ENCODE measurements around the gene MAD1L1.

Gene MAD1L1

GRCh38 chr7:1874590-1875391 is 358.0 kb downstream of the MAD1L1 start:
- ATAC-seq, result peak; percentile 31; the same call in 1 of the 3 replicates

- TF ChIP-seq CREB5 (CRISPR knock-in tag; IDR thresholded peaks at IDR 0.05; ENCODE audit: low read depth), result no peak
- TF ChIP-seq ZFP30 (CRISPR knock-in tag; IDR thresholded peaks at IDR 0.05), result no peak
- no peak for TF ChIP-seq TOX (CRISPR knock-in tag; IDR thresholded peaks at IDR 0.05; ENCODE audit: borderline replicate concordance)
- no peak for TF ChIP-seq ARNTL (CRISPR knock-in tag; IDR thresholded peaks at IDR 0.05; ENCODE audit: borderline replicate concordance, low read depth)
- TF ChIP-seq TSHZ2 (CRISPR knock-in tag; IDR thresholded peaks at IDR 0.05), result no peak
- TF ChIP-seq CSDC2 (CRISPR knock-in tag; IDR thresholded peaks at IDR 0.05), result no peak
- no peak for TF ChIP-seq OSR1 (CRISPR knock-in tag; IDR thresholded peaks at IDR 0.05)
- no peak for TF ChIP-seq SNAI2 (CRISPR knock-in tag; IDR thresholded peaks at IDR 0.05)
- no peak for TF ChIP-seq TCF4 (CRISPR knock-in tag; IDR thresholded peaks at IDR 0.05; ENCODE audit: borderline replicate concordance)
- TF ChIP-seq BACH2 (CRISPR knock-in tag; IDR thresholded peaks at IDR 0.05; ENCODE audit: borderline replicate concordance), result no peak
- TF ChIP-seq PATZ1 (CRISPR knock-in tag; IDR thresholded peaks at IDR 0.05; ENCODE audit: borderline replicate concordance), result no peak
- TF ChIP-seq PPARA (CRISPR knock-in tag; IDR thresholded peaks at IDR 0.05; ENCODE audit: borderline replicate concordance), result no peak
- no peak for ATAC-seq
Observed at GRCh38 chr7:1873857-1874589, 358.7 kb downstream of the MAD1L1 start.

- no peak for ATAC-seq
- no peak for TF ChIP-seq ZNF70 (CRISPR knock-in tag; IDR thresholded peaks at IDR 0.05)
- no peak for TF ChIP-seq RARB (CRISPR knock-in tag; IDR thresholded peaks at IDR 0.05)
- no peak for TF ChIP-seq CREB5 (CRISPR knock-in tag; IDR thresholded peaks at IDR 0.05; ENCODE audit: low read depth)
- TF ChIP-seq SNAI2 (CRISPR knock-in tag; IDR thresholded peaks at IDR 0.05), result no peak
- TF ChIP-seq ZFP3 (CRISPR knock-in tag; IDR thresholded peaks at IDR 0.05), result no peak
- no peak for TF ChIP-seq ARNTL (CRISPR knock-in tag; IDR thresholded peaks at IDR 0.05; ENCODE audit: borderline replicate concordance, low read depth)
- TF ChIP-seq TCF4 (CRISPR knock-in tag; IDR thresholded peaks at IDR 0.05; ENCODE audit: borderline replicate concordance), result no peak
- no peak for TF ChIP-seq GLIS3 (CRISPR knock-in tag; IDR thresholded peaks at IDR 0.05)
- TF ChIP-seq OSR1 (CRISPR knock-in tag; IDR thresholded peaks at IDR 0.05), result no peak
- TF ChIP-seq ZNF565 (CRISPR knock-in tag; conservative IDR thresholded peaks at IDR 0.05; ENCODE audit: low read depth), result no peak
- no peak for TF ChIP-seq ISL1 (CRISPR knock-in tag; IDR thresholded peaks at IDR 0.05)
- no peak for TF ChIP-seq POU6F1 (CRISPR knock-in tag; IDR thresholded peaks at IDR 0.05; ENCODE audit: borderline replicate concordance, low read depth)
- TF ChIP-seq ZFP30 (CRISPR knock-in tag; IDR thresholded peaks at IDR 0.05), result no peak
- TF ChIP-seq TSHZ2 (CRISPR knock-in tag; IDR thresholded peaks at IDR 0.05), result no peak
- no peak for TF ChIP-seq CSDC2 (CRISPR knock-in tag; IDR thresholded peaks at IDR 0.05)
- no peak for TF ChIP-seq ZC3H10 (CRISPR knock-in tag; IDR thresholded peaks at IDR 0.05)
- TF ChIP-seq BACH2 (CRISPR knock-in tag; IDR thresholded peaks at IDR 0.05; ENCODE audit: borderline replicate concordance), result no peak
- TF ChIP-seq CSRNP3 (CRISPR knock-in tag; IDR thresholded peaks at IDR 0.05), result no peak
Observed at GRCh38 chr7:1873421-1873820, 359.3 kb downstream of the MAD1L1 start.

All from SK-N-SH treated with all-trans-retinoic acid at 6 μM for 48 hours (cell line).